HepG2 (cell line): Measurements from ENCODE around the gene THADA. TPM values are rescaled to one million over a fixed set of nuclear protein-coding genes. Genes with fewer than 3 reads are reported as not detected.

Experiments used
- CREBL2 ChIP-seq: sonication (generic); formaldehyde crosslinking; IDR thresholded peaks from 2 replicates; pipeline ENCODE4 v1.8.1; 2023; ENCODE audit warnings: missing genetic modification reagents, mild to moderate bottlenecking, borderline replicate concordance
- FOXP1 ChIP-seq, 2 experiments: fragments of 450-650 bp in 1 of 2; IDR thresholded peaks; 2 replicates each; pipeline ENCODE4 v1.6.1; 2017 to 2018; ENCODE audit warnings: antibody characterized with exemption in 1 of 2
- RAD21 ChIP-seq: fragments of 450-650 bp; formaldehyde crosslinking; IDR thresholded peaks from 2 replicates; pipeline ENCODE4 v1.5.0; 2020; ENCODE audit warnings: mild to moderate bottlenecking
- SKIL ChIP-seq: sonication (generic); formaldehyde crosslinking; IDR thresholded peaks from 2 replicates; pipeline ENCODE4 v1.8.0; 2022; ENCODE audit warnings: missing genetic modification reagents, mild to moderate bottlenecking, moderate library complexity, borderline replicate concordance
- ZNF232 ChIP-seq: sonication (generic); formaldehyde crosslinking; IDR thresholded peaks from 2 replicates; pipeline ENCODE4 v1.4.0; 2020; ENCODE audit warnings: missing genetic modification reagents, borderline replicate concordance
- ZNF574 ChIP-seq: sonication (generic); formaldehyde crosslinking; IDR thresholded peaks from 2 replicates; pipeline ENCODE4 v1.4.0; 2020; ENCODE audit warnings: missing genetic modification reagents
- ZNF598 ChIP-seq: sonication (generic); formaldehyde crosslinking; IDR thresholded peaks from 2 replicates; pipeline ENCODE4 v1.5.1; 2020; ENCODE audit warnings: mild to moderate bottlenecking, missing genetic modification reagents, borderline replicate concordance
- ZSCAN12 ChIP-seq: sonication (generic); formaldehyde crosslinking; IDR thresholded peaks from 2 replicates; pipeline ENCODE4 v1.9.0; 2021; ENCODE audit warnings: mild to moderate bottlenecking, missing genetic modification reagents
- polyA plus RNA-seq, 8 experiments: library from polyadenylated mRNA; depleted of rRNA in 3 of 8; stranded (reverse) in 7 of 8; unstranded in 1 of 8; fragments of >200 nt; fragmentation: Illumina TruSeq in 4 of 8; extraction: Trizol in 4 of 8; gene quantifications; 2 replicates each; pipeline versions ENCODE4 v1.2.1 to v1.2.3, GENCODE V29; 2011 to 2016; ENCODE audit warnings: low read depth in 4 of 8, missing spikeins in 1 of 8, mixed read lengths in 1 of 8; ENCODE audit not compliant: insufficient read depth in 1 of 8
- total RNA-seq, 5 experiments: library from RNA; depleted of rRNA; stranded (reverse); fragments of >200 nt; fragmentation: Illumina TruSeq; extraction: Trizol; gene quantifications; 2 replicates each; pipeline ENCODE4 v1.2.3, GENCODE V29; 2016; ENCODE audit warnings: low read depth in 1 of 5

Gene THADA
- total and polyA plus RNA-seq, 2 of the 13 experiments (the other 11 are each of a cell fraction or from before 2014, with no cell fraction given), result 12.7 to 21.7 TPM

- TF ChIP-seq ZNF574 (CRISPR knock-in tag) (peak; percentile 94), CREBL2 (CRISPR knock-in tag) (peak; percentile 90; the same call in 1 of the 2 replicates), SKIL (CRISPR knock-in tag) (no peak), ZNF232 (CRISPR knock-in tag) (peak; percentile 20; the same call in 1 of the 2 replicates), FOXP1 (IDR thresholded peaks at IDR 0.05) (no peak), FOXP1 (CRISPR knock-in tag; IDR thresholded peaks at IDR 0.05) (no peak), ZNF598 (CRISPR knock-in tag) (peak; percentile 99; the same call in 1 of the 2 replicates), ZSCAN12 (CRISPR knock-in tag) (no peak), RAD21 (CRISPR knock-in tag) (0 out of 2 replicates have a peak, but pooled peaks have one; percentile 36)
These were observed at the start of gene THADA (continued) for GRCh38 chr2:43595603-43596412.
